ENCODE data around the gene EEF1A2.

The EEF1A2 gene

DNA sequence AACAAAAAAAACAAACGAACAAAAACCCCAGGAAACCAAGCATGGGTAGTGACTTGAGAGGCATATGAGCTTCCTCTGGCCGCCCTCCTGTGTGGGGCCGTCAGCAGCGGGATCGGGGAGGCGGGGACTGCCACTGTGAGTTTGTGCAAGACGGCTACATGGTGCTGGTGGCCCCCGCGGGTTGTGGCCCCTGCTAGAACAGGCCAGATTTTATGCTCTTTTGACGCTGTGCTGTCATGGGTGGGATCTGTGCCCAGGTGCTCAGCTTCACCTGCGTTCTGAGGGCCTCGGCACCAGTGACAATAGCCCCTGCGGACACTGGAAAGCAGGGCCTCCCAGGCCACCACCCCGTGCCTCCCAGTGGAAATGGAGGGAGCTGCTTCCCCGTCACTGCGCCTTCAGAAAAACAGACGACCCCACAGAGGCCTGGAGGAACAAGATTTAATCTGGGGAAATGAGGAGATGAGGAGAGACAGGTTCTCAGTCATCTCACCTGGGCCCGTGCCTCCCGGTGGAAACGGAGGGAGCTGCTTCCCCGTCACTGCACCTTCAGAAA lies 21.7 kb downstream of the EEF1A2 start:
- TF ChIP-seq, protein P1, sequence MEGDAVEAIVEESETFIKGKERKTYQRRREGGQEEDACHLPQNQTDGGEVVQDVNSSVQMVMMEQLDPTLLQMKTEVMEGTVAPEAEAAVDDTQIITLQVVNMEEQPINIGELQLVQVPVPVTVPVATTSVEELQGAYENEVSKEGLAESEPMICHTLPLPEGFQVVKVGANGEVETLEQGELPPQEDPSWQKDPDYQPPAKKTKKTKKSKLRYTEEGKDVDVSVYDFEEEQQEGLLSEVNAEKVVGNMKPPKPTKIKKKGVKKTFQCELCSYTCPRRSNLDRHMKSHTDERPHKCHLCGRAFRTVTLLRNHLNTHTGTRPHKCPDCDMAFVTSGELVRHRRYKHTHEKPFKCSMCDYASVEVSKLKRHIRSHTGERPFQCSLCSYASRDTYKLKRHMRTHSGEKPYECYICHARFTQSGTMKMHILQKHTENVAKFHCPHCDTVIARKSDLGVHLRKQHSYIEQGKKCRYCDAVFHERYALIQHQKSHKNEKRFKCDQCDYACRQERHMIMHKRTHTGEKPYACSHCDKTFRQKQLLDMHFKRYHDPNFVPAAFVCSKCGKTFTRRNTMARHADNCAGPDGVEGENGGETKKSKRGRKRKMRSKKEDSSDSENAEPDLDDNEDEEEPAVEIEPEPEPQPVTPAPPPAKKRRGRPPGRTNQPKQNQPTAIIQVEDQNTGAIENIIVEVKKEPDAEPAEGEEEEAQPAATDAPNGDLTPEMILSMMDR (IDR thresholded peaks at IDR 0.05; ENCODE audit: low read length, missing control alignments) = no peak
- DNase-seq (ENCODE audit: low read depth) = no peak
- H3K4me3 ChIP-seq (replicated peaks; ENCODE audit: low read depth, low read length) = no peak overlapping the region

DNA sequence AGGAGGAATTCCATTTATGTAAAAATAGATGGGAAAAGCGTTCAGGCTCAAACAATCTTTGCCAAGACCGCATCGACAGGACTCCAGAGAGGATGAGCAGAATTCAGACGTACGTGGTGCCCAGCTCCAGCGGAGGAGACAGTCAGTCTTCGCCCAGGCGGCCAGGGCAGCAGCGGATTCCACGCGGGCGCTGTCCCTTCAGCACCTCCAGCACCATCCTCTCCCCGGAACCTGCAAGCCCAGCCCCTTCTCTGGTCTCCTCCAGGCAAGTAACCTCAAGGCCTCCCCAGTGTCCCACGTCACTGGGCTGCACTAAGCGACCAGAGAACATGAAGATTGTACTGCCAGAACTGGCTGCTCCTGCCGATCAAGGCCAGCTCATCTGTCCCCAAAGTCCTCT lies 23.7 kb downstream of the EEF1A2 start:
- TF ChIP-seq, protein P1 (IDR thresholded peaks at IDR 0.05; ENCODE audit: low read length, missing control alignments) = no peak
- DNase-seq (ENCODE audit: low read depth) = peak; percentile 30
- no peak overlapping the region for H3K4me3 ChIP-seq (replicated peaks; ENCODE audit: low read depth, low read length)

DNA sequence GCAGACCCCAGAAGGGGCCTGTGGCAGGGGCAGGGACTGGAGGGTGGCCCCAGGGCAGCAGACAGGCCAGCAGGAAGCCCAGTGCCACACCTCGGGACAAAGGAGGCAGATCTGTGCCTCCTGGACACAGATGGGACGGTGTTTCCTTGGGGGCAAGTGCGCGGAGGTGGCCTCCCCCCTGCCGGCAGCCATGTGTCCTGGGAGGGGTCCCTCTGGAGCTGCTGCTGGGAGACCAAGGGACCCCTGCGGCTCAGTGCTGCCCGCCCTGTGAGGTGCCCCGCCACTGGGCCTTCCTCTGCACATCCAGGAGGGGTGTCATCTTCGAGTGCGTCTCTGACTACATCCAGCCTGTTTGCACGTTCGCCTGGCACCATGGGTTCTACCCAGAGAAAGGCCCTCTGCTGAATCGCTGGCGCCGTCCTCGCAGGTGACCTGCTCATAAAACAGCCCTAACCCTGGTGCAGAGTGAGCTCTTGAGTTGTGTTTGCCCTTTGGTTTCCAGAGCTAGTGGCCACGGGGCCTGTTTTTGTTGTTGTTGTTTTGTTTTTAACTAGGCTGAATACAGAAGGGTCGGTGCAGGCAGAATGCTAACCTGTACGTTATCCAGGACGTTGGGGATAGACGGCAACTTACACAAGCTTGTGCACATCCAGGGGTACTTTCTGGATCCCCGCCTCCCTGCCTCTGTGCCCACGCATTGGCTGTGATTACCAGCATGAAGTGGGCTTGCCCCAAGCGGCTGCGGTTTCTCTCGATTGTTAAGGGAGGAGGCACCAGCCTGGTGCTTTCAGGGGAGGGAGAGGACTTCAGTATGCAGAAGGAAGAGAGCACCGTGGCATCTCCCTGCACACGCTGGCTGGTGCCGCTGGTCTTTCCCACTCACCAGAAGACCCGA lies 25.1 kb downstream of the EEF1A2 start:
- no peak overlapping the region for H3K4me3 ChIP-seq (replicated peaks; ENCODE audit: low read depth, low read length)
- no peak for DNase-seq (ENCODE audit: low read depth)
- TF ChIP-seq, protein P1 (IDR thresholded peaks at IDR 0.05; ENCODE audit: low read length, missing control alignments) = no peak

DNA sequence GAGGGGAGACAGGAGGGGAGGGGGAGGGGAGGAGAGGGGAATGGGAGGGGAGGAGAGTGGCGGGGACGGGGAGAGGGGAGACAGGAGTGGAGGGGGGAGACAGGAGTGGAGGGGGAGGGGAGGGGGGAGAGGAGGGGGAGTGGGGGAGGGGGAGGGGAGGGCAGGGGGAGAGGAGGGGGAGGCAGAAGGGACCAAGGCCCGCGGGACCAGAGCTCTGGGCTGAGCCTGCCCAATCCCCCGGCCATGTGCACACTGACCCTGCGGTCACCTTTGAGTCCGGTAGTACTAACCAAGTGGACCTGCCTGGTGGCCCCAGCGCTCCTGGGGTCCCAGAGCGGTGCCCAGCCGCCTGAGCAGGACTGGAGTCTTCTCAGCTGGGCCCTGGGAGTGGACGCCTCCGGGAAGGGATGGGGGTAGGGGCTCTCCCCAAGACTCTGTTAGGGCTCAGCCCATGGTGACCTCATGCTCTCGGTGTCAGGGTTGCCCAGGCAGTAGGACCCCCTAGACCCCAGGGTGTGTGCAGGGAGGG lies 26.0 kb downstream of the EEF1A2 start:
- no peak overlapping the region for H3K4me3 ChIP-seq (replicated peaks; ENCODE audit: low read depth, low read length)
- TF ChIP-seq, protein P1 (IDR thresholded peaks at IDR 0.05; ENCODE audit: low read length, missing control alignments) = no peak
- no peak for DNase-seq (ENCODE audit: low read depth)

DNA sequence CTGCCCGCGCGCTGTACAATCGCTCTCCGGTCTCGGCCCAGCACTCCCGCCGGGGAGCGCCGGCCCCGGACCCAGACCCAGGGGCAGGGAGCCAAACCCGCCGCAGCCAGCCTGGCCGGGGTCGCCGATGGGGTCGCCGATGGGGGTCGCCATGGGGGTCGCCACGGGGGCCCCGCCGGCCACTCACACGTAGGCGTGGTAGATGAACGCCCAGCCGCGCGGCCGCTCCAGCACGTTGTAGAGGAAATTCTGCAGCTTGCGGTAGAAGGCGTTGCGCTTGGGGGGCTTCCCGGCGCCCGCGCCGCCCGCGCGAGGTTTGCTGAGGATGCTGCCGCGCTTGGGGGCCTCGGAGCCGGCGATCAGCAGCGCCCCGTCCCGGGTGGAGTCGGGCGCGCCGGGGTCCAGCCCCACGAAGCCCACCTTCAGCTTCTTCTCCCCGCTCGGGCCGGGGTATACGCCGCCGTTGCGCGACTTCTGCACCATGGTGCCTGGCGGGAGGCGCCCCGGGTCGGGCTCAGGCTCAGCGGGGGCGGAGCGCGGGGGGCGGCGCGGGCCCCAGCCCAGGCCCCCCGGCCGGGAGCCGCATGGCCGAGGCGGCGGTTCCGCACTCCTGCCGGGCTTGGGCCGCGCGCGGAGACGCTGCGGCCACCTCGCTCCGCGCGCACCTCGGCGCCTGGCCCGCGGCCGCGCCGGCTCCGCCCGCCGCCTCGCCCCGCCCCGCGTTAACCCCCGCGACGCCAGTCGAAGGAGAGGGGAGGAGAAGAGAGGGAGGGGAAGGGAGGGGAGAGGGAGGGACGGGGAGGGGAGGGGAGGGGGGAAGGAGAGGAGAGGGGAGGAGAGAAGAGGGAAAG lies 26.7 kb downstream of the EEF1A2 start, which contains the start of gene KCNQ2:
Gene KCNQ2 (minus strand): TSS at position 675 of the 851 bp plus-strand sequence. CDS start 192 bp downstream, at position 483.
- no peak for DNase-seq (ENCODE audit: low read depth)
- H3K4me3 ChIP-seq (replicated peaks; ENCODE audit: low read depth, low read length) = no peak within 1 kb of the TSS
- TF ChIP-seq, protein P1 (IDR thresholded peaks at IDR 0.05; ENCODE audit: low read length, missing control alignments) = no peak

DNA sequence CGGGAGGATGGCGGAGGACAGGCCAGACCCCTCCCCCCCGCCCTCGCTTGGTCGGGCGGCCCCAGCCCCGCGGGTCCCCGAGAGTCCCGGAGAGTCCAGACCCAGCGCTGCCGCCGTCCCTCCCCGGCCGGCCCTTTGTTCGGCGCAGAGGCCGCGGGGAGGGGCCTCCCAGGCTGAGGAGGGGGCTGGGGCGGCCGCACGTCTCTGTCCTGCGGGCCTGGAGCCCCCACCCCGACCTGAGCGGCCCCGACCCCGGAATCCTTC lies 27.2 kb downstream of the EEF1A2 start:
- TF ChIP-seq, protein P1 (IDR thresholded peaks at IDR 0.05; ENCODE audit: low read length, missing control alignments) = no peak
- no peak for DNase-seq (ENCODE audit: low read depth)
- no peak overlapping the region for H3K4me3 ChIP-seq (replicated peaks; ENCODE audit: low read depth, low read length)
